COR-L47 (cell line): ENCODE data around the gene LMF1.

Experiments used
- DNase-seq: peaks from one replicate; lab custom pipeline; 2025; lab: John Stamatoyannopoulos, UW

The LMF1 gene

GRCh38 chr16:984736-985636, 14.2 kb upstream of the LMF1 start:
- no peak for DNase-seq

DNA sequence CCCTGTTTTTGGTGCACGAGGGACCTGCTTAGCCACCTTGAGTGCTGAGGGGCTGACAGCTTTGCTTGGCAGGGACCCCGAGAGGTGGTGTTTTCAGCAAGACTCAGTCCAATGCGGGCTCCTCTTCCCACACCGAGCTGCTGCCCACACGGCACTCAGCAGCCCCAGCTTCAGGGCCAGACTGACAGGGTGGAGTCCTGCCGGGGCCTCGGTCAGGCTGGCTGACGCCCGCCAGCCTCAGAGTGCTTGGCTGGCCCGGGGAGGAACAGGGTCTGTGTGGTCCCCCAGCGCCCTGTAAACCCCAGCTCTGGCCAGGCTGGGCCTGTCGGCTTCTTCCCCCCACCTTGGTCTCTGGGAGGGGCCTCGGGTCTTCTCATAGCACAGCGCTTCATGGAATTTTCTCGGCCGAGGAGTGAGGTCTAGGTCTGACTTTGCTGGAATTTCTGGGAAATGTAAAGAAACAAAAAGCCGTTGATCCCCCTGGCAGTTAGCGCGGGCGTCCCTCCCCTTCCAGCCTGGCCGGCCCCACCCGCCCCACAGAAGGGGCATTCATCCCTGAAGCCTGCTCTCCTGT, 13.4 kb upstream of the LMF1 start:
- no peak for DNase-seq

DNA sequence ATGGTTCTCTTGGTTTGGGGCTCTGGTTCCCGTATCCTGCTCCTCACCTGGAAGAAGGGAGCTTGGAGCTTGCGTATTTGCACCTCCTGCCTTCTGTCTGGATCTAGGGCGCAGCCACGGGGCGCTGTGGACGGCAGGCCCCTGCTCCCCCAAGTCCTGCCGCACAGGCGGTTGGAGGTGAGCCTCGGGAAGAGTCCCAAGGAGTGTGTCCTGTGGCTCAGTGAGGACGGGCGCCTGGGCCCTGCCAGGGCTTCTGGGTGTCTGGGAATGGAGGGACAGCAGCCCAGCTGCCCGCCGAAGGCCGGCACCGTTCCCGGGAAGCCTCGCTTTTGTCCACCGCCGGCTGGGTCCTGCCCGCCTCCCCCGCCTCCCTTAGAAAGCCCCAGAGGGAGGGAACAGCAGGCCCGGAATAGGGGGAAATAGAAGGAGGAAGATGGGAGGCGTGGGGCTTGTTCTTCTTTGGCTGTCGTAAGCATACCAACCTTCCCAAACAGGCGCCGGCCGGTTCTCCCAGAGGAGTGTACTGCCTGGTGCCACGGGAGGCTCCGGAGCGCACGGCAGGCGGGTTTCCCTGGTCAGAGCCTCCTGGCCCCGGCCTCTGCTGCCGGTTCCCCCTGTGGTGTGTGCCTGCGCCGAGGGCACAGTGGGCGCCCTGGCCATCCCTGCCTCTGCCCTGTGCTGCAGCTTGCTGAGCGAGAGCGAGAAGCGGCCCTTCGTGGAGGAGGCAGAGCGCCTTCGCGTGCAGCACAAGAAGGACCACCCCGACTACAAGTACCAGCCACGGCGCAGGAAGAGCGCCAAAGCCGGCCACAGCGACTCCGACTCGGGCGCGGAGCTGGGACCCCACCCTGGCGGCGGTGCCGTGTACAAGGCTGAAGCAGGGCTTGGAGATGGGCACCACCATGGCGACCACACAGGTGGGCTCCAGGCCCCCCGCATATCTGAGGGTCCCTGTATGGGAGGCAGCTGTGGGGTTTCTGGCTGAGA, 12.6 kb upstream of the LMF1 start:
- DNase-seq = no peak

- no peak for DNase-seq
Measured at GRCh38 chr16:982145-983043, 11.6 kb upstream of the LMF1 start.

DNA sequence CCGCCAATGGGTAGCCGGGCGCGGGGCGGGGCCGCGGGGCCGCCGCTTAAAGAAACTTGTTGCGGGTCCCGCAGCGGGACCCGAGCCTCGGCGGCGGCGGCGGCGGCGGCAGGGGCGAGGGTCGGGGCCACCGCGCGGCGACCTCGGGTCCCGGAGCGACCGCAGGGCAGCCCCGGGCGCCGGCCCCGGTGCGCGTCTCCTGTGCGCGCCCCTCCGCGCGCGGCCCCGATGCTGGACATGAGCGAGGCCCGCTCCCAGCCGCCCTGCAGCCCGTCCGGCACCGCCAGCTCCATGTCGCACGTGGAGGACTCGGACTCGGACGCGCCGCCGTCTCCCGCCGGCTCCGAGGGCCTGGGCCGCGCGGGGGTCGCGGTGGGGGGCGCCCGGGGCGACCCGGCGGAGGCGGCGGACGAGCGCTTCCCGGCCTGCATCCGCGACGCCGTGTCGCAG, 10.9 kb upstream of the LMF1 start, which contains the start of gene SOX8:
Gene SOX8, plus strand, starts transcription at position 76 of the 450 bp plus-strand sequence. Its CDS starts 153 bp downstream, at position 229.
- DNase-seq = no peak

GRCh38 chr16:980595-980854, 9.7 kb upstream of the LMF1 start:
- DNase-seq = no peak

DNA sequence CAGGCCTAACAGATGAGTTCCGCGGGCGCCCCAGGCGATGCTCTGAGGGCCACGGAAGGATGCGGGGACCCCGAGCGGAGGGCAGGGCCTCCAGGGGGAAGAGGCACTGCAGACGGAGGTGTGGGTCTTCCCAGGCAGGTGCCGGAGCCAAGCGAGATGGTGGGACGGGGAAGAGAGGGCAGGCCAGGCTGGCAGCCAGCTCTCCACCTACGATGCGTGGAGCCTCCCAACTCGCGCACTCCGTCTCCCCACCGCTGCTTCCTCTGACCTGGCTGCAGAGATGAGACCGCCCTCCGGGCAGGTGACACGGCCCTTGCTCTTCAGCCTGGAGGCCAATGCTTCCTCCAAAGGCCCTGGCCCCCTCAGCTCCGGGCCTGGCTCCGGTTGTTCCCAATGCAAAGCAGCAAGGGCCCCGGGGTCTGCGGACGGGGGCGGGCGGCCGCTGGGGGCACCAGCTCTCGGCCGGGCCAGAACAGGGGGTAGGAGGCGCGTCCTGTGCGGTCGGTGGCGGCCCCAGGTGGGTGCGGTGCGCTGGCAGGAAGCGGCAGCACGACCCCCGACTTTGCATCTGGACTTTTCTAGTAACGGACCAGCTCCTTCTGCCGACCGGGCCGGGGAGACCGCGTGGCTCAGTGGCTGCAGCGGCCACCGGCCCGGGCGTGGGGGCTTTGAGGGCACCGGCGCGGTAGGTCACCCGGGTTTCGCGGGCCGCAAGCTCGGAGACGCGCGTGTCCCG, 9.2 kb upstream of the LMF1 start:
- no peak for DNase-seq

GRCh38 chr16:979147-979546, 8.4 kb upstream of the LMF1 start:
- DNase-seq = no peak

GRCh38 chr16:978403-978802, 7.6 kb upstream of the LMF1 start:
- DNase-seq = no peak

GRCh38 chr16:977896-978295, 7.1 kb upstream of the LMF1 start:
- DNase-seq = no peak

DNA sequence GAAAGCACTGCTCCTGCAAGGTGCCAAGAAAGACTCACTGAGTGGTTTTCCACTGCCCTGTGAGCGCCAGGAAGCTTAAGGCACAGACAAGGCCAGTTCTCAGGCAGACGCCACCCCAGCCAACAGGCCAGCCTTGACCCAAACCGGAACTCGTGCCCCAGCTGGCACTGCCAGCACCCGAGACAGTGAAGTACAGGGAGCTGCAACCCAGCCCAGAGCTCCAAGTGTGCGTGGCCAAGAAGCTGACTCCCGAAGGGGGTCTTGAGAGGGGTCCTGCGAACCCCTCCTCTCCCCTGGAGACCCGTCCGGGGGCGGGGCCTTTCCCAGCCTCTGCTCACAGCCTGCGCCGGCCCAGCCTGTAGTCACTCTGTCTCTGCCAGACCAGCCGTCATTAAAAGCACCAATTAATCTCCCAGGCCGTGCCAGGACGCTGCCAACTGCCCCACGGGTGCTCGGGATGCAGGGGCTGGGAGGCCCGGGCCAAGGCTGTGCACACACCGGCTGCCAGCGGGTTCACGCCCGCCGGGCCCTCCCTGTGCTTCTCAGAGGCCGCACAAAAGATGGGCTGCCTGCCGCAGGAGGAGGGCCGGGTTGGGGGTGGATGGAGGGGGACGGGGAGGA, 6.4 kb upstream of the LMF1 start:
- DNase-seq = no peak

DNA sequence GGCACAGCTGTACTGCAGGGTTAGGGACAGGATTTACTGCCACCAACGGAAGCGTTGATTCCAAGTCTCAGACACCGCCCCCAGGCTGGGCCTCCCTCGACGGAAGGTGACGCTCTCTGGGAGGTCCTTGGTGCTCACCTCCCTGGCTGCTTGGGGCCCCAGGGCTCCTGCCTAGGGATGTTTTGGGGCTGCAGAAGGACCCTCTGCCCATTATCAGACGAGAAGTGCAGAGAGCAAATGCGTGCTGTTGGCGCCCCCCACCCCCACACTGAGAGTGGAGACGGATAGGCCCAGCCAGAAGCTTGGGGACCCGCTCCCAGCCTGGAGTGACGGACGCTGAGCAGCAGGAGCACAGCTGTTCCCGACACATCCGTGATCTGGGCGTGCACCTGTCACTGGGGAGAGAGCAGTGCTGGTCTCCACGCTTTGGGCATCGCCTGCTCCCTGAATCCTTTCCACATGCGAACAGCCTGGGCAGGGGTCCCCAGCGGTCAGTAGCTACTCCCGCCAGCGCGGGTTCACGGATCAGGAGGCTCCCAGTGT, 5.7 kb upstream of the LMF1 start:
- no peak for DNase-seq

GRCh38 chr16:975291-975690, 4.5 kb upstream of the LMF1 start:
- DNase-seq = no peak

GRCh38 chr16:974611-975261, 4.0 kb upstream of the LMF1 start:
- DNase-seq = no peak

- DNase-seq = no peak
Measured at GRCh38 chr16:974001-974601, 3.3 kb upstream of the LMF1 start.

- no peak for DNase-seq
Measured at GRCh38 chr16:973366-973765, 2.6 kb upstream of the LMF1 start.

GRCh38 chr16:972316-973002, 1.7 kb upstream of the LMF1 start:
- no peak for DNase-seq

DNA sequence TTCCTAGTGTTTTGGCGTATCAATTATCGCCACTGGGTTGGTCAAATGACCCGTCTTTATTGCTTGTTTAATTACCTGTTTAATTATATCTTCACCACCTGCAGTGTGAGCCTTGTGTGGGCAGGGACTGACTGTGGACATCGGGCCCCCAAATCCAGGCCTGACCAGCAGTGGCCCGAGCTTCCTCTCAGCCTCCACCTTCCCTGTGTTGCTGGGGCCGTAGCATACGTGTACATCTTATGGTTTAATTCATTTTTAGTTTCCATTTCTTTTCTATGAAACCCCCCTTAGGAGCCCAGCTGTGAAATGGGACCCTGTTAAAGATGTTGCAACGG, 1.2 kb upstream of the LMF1 start:
- DNase-seq = no peak

GRCh38 chr16:971582-971905, 760 bp upstream of the LMF1 start:
- no peak for DNase-seq
